Measurements from ENCODE around the gene PAM. TPM values are rescaled to one million over a fixed set of nuclear protein-coding genes. Genes with fewer than 3 reads are reported as not detected.
"Not testable (repeated sequence)": the region's sequence is repeated elsewhere in the genome, so short reads cannot be mapped to it uniquely, and the experiment has no call there.

Gene PAM
- polyA plus RNA-seq, 1 donor from 2014 or later: 363 TPM

- Histone ChIP-seq H4K20me1 (ENCODE audit: insufficient read depth) (no peaks in the 10 kb centered on the region), H3K36me3 (ENCODE audit: insufficient read depth, low read length) (no peaks in the 10 kb centered on the region), H2AFZ (ENCODE audit: low read depth, low read length) (no peak overlapping the region), H3K27me3 (ENCODE audit: insufficient read depth, low read depth, low read length) (no peaks in the 10 kb centered on the region), H3F3A (ENCODE audit: insufficient read depth, low read length, poor library complexity, severe bottlenecking) (no peaks in the 10 kb centered on the region), H3K9ac (ENCODE audit: low read length) (no peak overlapping the region), H3K9me3 (ENCODE audit: low read length) (no peaks in the 10 kb centered on the region), H3K9me2 (ENCODE audit: insufficient read depth, low read length) (no peaks in the 10 kb centered on the region), H3K4me3 (ENCODE audit: low read length) (no peak overlapping the region), H3K79me2 (replicated peaks; ENCODE audit: insufficient read depth, low read length) (no peaks in the 10 kb centered on the region), H3K4me2 (ENCODE audit: low read length) (no peak overlapping the region), H3K27ac (ENCODE audit: low read length) (no peak overlapping the region)
- TF ChIP-seq RAD21 (conservative IDR thresholded peaks at IDR 0.05) (no peak), TAF1 (IDR thresholded peaks at IDR 0.05; ENCODE audit: low read depth) (no peak)
Observed at GRCh38 chr5:103066326-103066725, 311.2 kb downstream of the PAM start.

- not testable (repeated sequence) for H2AFZ ChIP-seq (ENCODE audit: low read depth, low read length); H3K9me3 ChIP-seq (ENCODE audit: low read length); H3K4me2 ChIP-seq (ENCODE audit: low read length)
Observed at GRCh38 chr5:103073500-103073899, 318.4 kb downstream of the PAM start.

GRCh38 chr5:103075442-103075841, 320.3 kb downstream of the PAM start:
- H4K20me1 ChIP-seq (ENCODE audit: insufficient read depth): no peaks in the 10 kb centered on the region

More at GRCh38 chr5:103073500-103073899, 318.4 kb downstream of the PAM start:
- H3F3A ChIP-seq (ENCODE audit: insufficient read depth, low read length, poor library complexity, severe bottlenecking); H4K20me1 ChIP-seq (ENCODE audit: insufficient read depth); H3K4me3 ChIP-seq (ENCODE audit: low read length); H3K27ac ChIP-seq (ENCODE audit: low read length); H3K9me2 ChIP-seq (ENCODE audit: insufficient read depth, low read length); H3K36me3 ChIP-seq (ENCODE audit: insufficient read depth, low read length); H3K27me3 ChIP-seq (ENCODE audit: insufficient read depth, low read depth, low read length); H3K79me2 ChIP-seq (replicated peaks; ENCODE audit: insufficient read depth, low read length); H3K9ac ChIP-seq (ENCODE audit: low read length): not testable (repeated sequence)

More at GRCh38 chr5:103075442-103075841, 320.3 kb downstream of the PAM start:
- Histone ChIP-seq H3K9ac (ENCODE audit: low read length) (no peak overlapping the region), H3F3A (ENCODE audit: insufficient read depth, low read length, poor library complexity, severe bottlenecking) (no peaks in the 10 kb centered on the region), H3K27ac (ENCODE audit: low read length) (no peak overlapping the region), H3K9me3 (ENCODE audit: low read length) (peaks cover 9% of the 10 kb centered on the region), H3K9me2 (ENCODE audit: insufficient read depth, low read length) (no peaks in the 10 kb centered on the region), H3K27me3 (ENCODE audit: insufficient read depth, low read depth, low read length) (no peaks in the 10 kb centered on the region), H3K4me3 (ENCODE audit: low read length) (no peak overlapping the region), H3K36me3 (ENCODE audit: insufficient read depth, low read length) (no peaks in the 10 kb centered on the region), H2AFZ (ENCODE audit: low read depth, low read length) (no peak overlapping the region), H3K79me2 (replicated peaks; ENCODE audit: insufficient read depth, low read length) (no peaks in the 10 kb centered on the region), H3K4me2 (ENCODE audit: low read length) (no peak overlapping the region)
- no peak for TF ChIP-seq REST (IDR thresholded peaks at IDR 0.05; ENCODE audit: borderline replicate concordance)
- TF ChIP-seq TAF1 (IDR thresholded peaks at IDR 0.05; ENCODE audit: low read depth): no peak

Data from neural cell (in vitro differentiated cells).